ENCODE results near the gene EIF2S3. TPM values are rescaled to one million over a fixed set of nuclear protein-coding genes. Genes with fewer than 3 reads are reported as not detected.

Gene EIF2S3
- total and polyA plus RNA-seq, 10 of the 15 experiments (the other 5 are each of a cell fraction or from before 2014, with no cell fraction given) = 115 to 385 (median 201) TPM

- TF ChIP-seq DPF2 (IDR thresholded peaks at IDR 0.05) = peak; percentile 75; the same call in 1 of the 2 replicates
- 0 out of 2 replicates have a peak, but pooled peaks have one; percentile 11 for TF ChIP-seq SMARCA5 (IDR thresholded peaks at IDR 0.05)
- no peak for TF ChIP-seq USF1 (IDR thresholded peaks at IDR 0.05; ENCODE audit: borderline replicate concordance, extremely low read length, insufficient read depth, low read depth, low read length)
- no peak for TF ChIP-seq E4F1 (IDR thresholded peaks at IDR 0.05; ENCODE audit: borderline replicate concordance, partially characterized antibody)
- TF ChIP-seq NR2F1 (conservative IDR thresholded peaks at IDR 0.05) = 0 out of 2 replicates have a peak, but pooled peaks have one; percentile 26
- TF ChIP-seq NFYB (IDR thresholded peaks at IDR 0.05; ENCODE audit: insufficient read depth, low read depth, low read length) = no peak
- no peak; the same call in 1 of the 2 replicates for TF ChIP-seq LARP7 (IDR thresholded peaks at IDR 0.05)
- no peak for TF ChIP-seq CBX3 (IDR thresholded peaks at IDR 0.05; ENCODE audit: borderline replicate concordance, low read depth)
- peak; percentile 89 for TF ChIP-seq GABPA (IDR thresholded peaks at IDR 0.05; ENCODE audit: low read depth)
- TF ChIP-seq IKZF1 (conservative IDR thresholded peaks at IDR 0.05) = peak; percentile 96
- peak; percentile 92 for TF ChIP-seq BCL3 (IDR thresholded peaks at IDR 0.05; ENCODE audit: borderline replicate concordance, insufficient read depth, low read depth, low read length, poor library complexity, severe bottlenecking)
- TF ChIP-seq MEF2B (IDR thresholded peaks at IDR 0.05; ENCODE audit: partially characterized antibody, poor library complexity, severe bottlenecking) = peak; percentile 62
- TF ChIP-seq SIN3A (IDR thresholded peaks at IDR 0.05; ENCODE audit: low read depth, low read length) = peak; percentile 85
- TF ChIP-seq NBN (IDR thresholded peaks at IDR 0.05) = peak; percentile 68
- 0 out of 2 replicates have a peak, but pooled peaks have one; percentile 33 for TF ChIP-seq ZNF24 (IDR thresholded peaks at IDR 0.05)
- peak in 1 of 2 experiments; percentile 38; a peak in 1 of 3 replicates for TF ChIP-seq EGR1 (IDR thresholded peaks at IDR 0.05; ENCODE audit: borderline replicate concordance in 1 of 2, low read depth in 2 of 2, low read length in 2 of 2)
- peak; percentile 67 for TF ChIP-seq GATAD2B (conservative IDR thresholded peaks at IDR 0.05; ENCODE audit: low read depth)
- TF ChIP-seq MTA3 (IDR thresholded peaks at IDR 0.05; ENCODE audit: borderline replicate concordance, low read length) = no peak
- peak; percentile 64 for TF ChIP-seq CUX1 (IDR thresholded peaks at IDR 0.05; ENCODE audit: insufficient replicate concordance, low read depth, low read length)
Measured at GRCh38 chrX:24054182-24055042, at the start of gene EIF2S3 (continued).
